ENCODE results near the gene CBFA2T3. TPM values are rescaled to one million over a fixed set of nuclear protein-coding genes. Genes with fewer than 3 reads are reported as not detected.

CBFA2T3 gene
- polyA plus RNA-seq, 1 experiment: not detected

DNA sequence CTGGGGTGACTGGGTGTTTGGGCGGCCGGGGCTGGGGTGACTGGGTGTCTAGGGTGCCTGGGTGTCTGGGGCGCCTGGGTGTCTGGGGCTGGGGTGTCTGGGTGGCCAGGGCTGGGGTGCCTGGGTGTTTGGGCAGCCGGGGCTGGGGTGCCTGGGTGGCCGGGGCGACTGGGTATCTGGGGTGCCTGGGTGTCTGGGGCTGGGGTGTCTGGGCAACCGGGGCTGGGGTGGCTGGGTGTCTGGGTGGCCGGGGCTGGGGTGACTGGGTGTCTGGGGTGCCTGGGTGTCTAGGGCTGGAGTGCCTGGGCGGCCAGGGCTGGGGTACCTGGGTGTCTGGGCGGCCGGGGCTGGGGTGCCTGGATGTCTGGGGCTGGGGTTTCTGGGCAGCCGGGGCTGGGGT is 151.9 kb downstream of the CBFA2T3 start:
- Histone ChIP-seq H3K4me3 (ENCODE audit: low read depth, low read length) (no peak overlapping the region), H3K9me3 (ENCODE audit: control insufficient read depth, insufficient read depth, low read length) (no peaks in the 10 kb centered on the region), H3K27me3 (ENCODE audit: control insufficient read depth, insufficient read depth, low read length) (no peaks in the 10 kb centered on the region), H3K27ac (ENCODE audit: low read depth, low read length) (no peak overlapping the region)
- POLR2A ChIA-PET: no interaction called here
- TF ChIP-seq, protein P1, sequence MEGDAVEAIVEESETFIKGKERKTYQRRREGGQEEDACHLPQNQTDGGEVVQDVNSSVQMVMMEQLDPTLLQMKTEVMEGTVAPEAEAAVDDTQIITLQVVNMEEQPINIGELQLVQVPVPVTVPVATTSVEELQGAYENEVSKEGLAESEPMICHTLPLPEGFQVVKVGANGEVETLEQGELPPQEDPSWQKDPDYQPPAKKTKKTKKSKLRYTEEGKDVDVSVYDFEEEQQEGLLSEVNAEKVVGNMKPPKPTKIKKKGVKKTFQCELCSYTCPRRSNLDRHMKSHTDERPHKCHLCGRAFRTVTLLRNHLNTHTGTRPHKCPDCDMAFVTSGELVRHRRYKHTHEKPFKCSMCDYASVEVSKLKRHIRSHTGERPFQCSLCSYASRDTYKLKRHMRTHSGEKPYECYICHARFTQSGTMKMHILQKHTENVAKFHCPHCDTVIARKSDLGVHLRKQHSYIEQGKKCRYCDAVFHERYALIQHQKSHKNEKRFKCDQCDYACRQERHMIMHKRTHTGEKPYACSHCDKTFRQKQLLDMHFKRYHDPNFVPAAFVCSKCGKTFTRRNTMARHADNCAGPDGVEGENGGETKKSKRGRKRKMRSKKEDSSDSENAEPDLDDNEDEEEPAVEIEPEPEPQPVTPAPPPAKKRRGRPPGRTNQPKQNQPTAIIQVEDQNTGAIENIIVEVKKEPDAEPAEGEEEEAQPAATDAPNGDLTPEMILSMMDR (IDR thresholded peaks at IDR 0.05; ENCODE audit: low read depth, low read length): no peak
- CTCF ChIA-PET: no interaction called here
- no peak for DNase-seq (ENCODE audit: low read depth, low spot score)

Other genes with a start within 250 kb of the CBFA2T3 start
- 47.0 and 72.7 TPM in 2 replicates for gene PIEZO1, start 192.0 kb downstream of the CBFA2T3 start, polyA plus RNA-seq (2011; rRNA removed)
- 1.2 and 2.4 TPM in 2 replicates for gene CDT1, start 173.4 kb downstream of the CBFA2T3 start, polyA plus RNA-seq (2011; rRNA removed)
- 66.8 and 107 TPM in 2 replicates for gene APRT, start 165.3 kb downstream of the CBFA2T3 start, polyA plus RNA-seq (2011; rRNA removed)
- 11.6 and 18.5 TPM in 2 replicates for gene GALNS, start 120.3 kb downstream of the CBFA2T3 start, polyA plus RNA-seq (2011; rRNA removed)
- gene TRAPPC2L, start 120.1 kb downstream of the CBFA2T3 start, polyA plus RNA-seq (2011; rRNA removed): 72.8 and 101 TPM in 2 replicates
- not detected in 2 replicates for gene PABPN1L, start 110.5 kb downstream of the CBFA2T3 start, polyA plus RNA-seq (2011; rRNA removed)
- gene ACSF3, start 116.6 kb upstream of the CBFA2T3 start, polyA plus RNA-seq (2011; rRNA removed): 11.0 and 11.2 TPM in 2 replicates
- gene CDH15, start 194.5 kb upstream of the CBFA2T3 start, polyA plus RNA-seq (2011; rRNA removed): 0.11 and 0.12 TPM in 2 replicates
- gene SLC22A31, start 223.3 kb upstream of the CBFA2T3 start, polyA plus RNA-seq (2011; rRNA removed): 0.25 TPM in 1 of 2 replicates, not detected in the other
- gene ZNF778, start 240.5 kb upstream of the CBFA2T3 start, polyA plus RNA-seq (2011; rRNA removed): 11.3 and 13.1 TPM in 2 replicates

Measured in AG04450 (cell line).